Upper lobe of left lung (tissue), 6 donors: ENCODE results near the gene EXOC3L4. TPM values are rescaled to one million over a fixed set of nuclear protein-coding genes. Genes with fewer than 3 reads are reported as not detected.

Experiments
- ATAC-seq, 2 donors: fragments of 200-7000 bp; cut with Tn5 transposase; one replicate each; pipeline ENCODE4 v1.9.1; 2022; ENCODE audit warnings: mild to moderate bottlenecking in 2 of 2, moderate library complexity in 2 of 2; ENCODE audit not compliant: low FRiP score in 2 of 2
- DNase-seq, 2 donors: peaks; one replicate each; pipeline ENCODE4 v3.0.0-alpha.2; 2019 to 2020
- H3K27ac ChIP-seq, 4 donors: fragments of 200-600 bp; sonication (generic); one replicate each; pipeline ENCODE4 v1.5.1; 2016 to 2019
- H3K27me3 ChIP-seq, 4 donors: fragments of 200-600 bp; sonication (generic); one replicate each; pipeline ENCODE4 v1.5.1; 2017 to 2019
- H3K36me3 ChIP-seq, 4 donors: fragments of 200-600 bp; sonication (generic); one replicate each; pipeline ENCODE4 v1.5.1; 2016 to 2019
- H3K4me1 ChIP-seq, 4 donors: fragments of 200-600 bp; sonication (generic); one replicate each; pipeline ENCODE4 v1.5.1; 2018 to 2019
- H3K4me3 ChIP-seq, 4 donors: fragments of 200-600 bp; sonication (generic); one replicate each; pipeline ENCODE4 v1.5.1; 2017 to 2019; ENCODE audit warnings: mild to moderate bottlenecking in 2 of 4, moderate library complexity in 1 of 4
- H3K9me3 ChIP-seq, 4 donors: fragments of 200-600 bp; sonication (generic); one replicate each; pipeline ENCODE4 v1.5.1; 2018 to 2019
- CTCF ChIP-seq, 6 experiments: fragments of 450-650 bp in 4 of 6; fragments of 200-600 bp in 2 of 6; sonication (generic) in 2 of 6; IDR thresholded peaks; one replicate each; pipeline ENCODE4 v1.5.1; 2016 to 2019; ENCODE audit warnings: antibody characterized with exemption in 6 of 6
- EP300 ChIP-seq, 4 donors: sonication (generic); formaldehyde crosslinking; IDR thresholded peaks; one replicate each; pipeline ENCODE4 v1.5.1; 2017; ENCODE audit warnings: antibody characterized with exemption in 4 of 4, control low read depth in 2 of 4
- POLR2A ChIP-seq, 4 donors: fragments of 450-650 bp; IDR thresholded peaks; one replicate each; pipeline ENCODE4 v1.5.1; 2016 to 2017; ENCODE audit warnings: antibody characterized with exemption in 4 of 4, mild to moderate bottlenecking in 2 of 4
- POLR2AphosphoS5 ChIP-seq, 2 donors: sonication (generic); formaldehyde crosslinking; IDR thresholded peaks; one replicate each; pipeline ENCODE4 v1.5.1; 2017; ENCODE audit warnings: antibody characterized with exemption in 2 of 2
- WGBS, 2 donors: methylation state at CpG; one replicate each; pipeline ENCODE4 v1.1.5; 2017 to 2018; 5-methylcytosine and 5-hydroxymethylcytosine counted together
- total RNA-seq, 6 donors: library from RNA; depleted of rRNA in 4 of 6; stranded (reverse); fragments of >200 nt in 4 of 6; gene quantifications; one replicate each; pipeline versions ENCODE4 v1.1.0 to v1.2.1, GENCODE V29; 2016 to 2021
- donor health status: DM: no; HTN: no; CAD: no; lungs with moderate emphysema.
- donor health status: DM: no; HTN: yes; CAD: no; lungs with severe emphysema.

EXOC3L4 gene
- total RNA-seq, 6 donors from 2014 or later: 0.30 to 7.6 (median 2.9) TPM

- DNase-seq (no peak), ATAC-seq (no peak)
- Histone ChIP-seq H3K9me3 (no peaks in the 10 kb centered on the region), H3K27me3 (no peaks in the 10 kb centered on the region), H3K27ac (no peak overlapping the region), H3K4me1 (peaks cover 38 to 82% (median 60%) of the 10 kb centered on the region in 4 donors), H3K4me3 (peak overlapping the region in 3 of 4 donors; percentile 26 to 37 (median 28)), H3K36me3 (peaks cover 0 to 22% (median 15%) of the 10 kb centered on the region in 4 donors)
- 86% methylated on average over 7 of the region's 39 CpGs; no CpG with 5 or more reads in 1 of the 2 donors for WGBS, 2 donors
- no peak for TF ChIP-seq POLR2A (IDR thresholded peaks at IDR 0.05)
- TF ChIP-seq POLR2AphosphoS5 (IDR thresholded peaks at IDR 0.05): no peak
- TF ChIP-seq CTCF (IDR thresholded peaks at IDR 0.05): no peak
- no peak for TF ChIP-seq EP300 (IDR thresholded peaks at IDR 0.05)
These were observed 32.8 kb downstream of the EXOC3L4 start for GRCh38 chr14:103127356-103127755.

GRCh38 chr14:103127861-103128598 is 33.5 kb downstream of the EXOC3L4 start:
- no peak for ATAC-seq
- peak overlapping the region in 1 of 4 donors; percentile 42 for H3K27ac ChIP-seq
- H3K4me3 ChIP-seq: no peak overlapping the region
- no peak for DNase-seq
- WGBS, 2 donors: 96 to 98% methylated on average over 12 to 16 of the region's 16 CpGs
- H3K36me3 ChIP-seq: peaks cover 0 to 29% (median 20%) of the 10 kb centered on the region in 4 donors
- H3K9me3 ChIP-seq: no peaks in the 10 kb centered on the region
- H3K27me3 ChIP-seq: no peaks in the 10 kb centered on the region
- H3K4me1 ChIP-seq: peaks cover 31 to 75% (median 56%) of the 10 kb centered on the region in 4 donors
- TF ChIP-seq CTCF (IDR thresholded peaks at IDR 0.05) (no peak), POLR2AphosphoS5 (IDR thresholded peaks at IDR 0.05) (no peak), POLR2A (IDR thresholded peaks at IDR 0.05) (no peak), EP300 (IDR thresholded peaks at IDR 0.05) (no peak)

GRCh38 chr14:103128631-103129300 is 34.2 kb downstream of the EXOC3L4 start:
- Histone ChIP-seq H3K4me1 (peaks cover 25 to 68% (median 49%) of the 10 kb centered on the region in 4 donors), H3K27ac (peak overlapping the region in 1 of 4 donors; percentile 42), H3K36me3 (peaks cover 0 to 36% (median 27%) of the 10 kb centered on the region in 4 donors), H3K4me3 (no peak overlapping the region), H3K27me3 (no peaks in the 10 kb centered on the region), H3K9me3 (no peaks in the 10 kb centered on the region)
- DNase-seq (no peak), ATAC-seq (no peak)
- WGBS, 2 donors: 74 to 84% methylated on average over 13 of the region's 13 CpGs
- TF ChIP-seq CTCF (IDR thresholded peaks at IDR 0.05) (no peak), POLR2AphosphoS5 (IDR thresholded peaks at IDR 0.05) (no peak), POLR2A (IDR thresholded peaks at IDR 0.05) (no peak), EP300 (IDR thresholded peaks at IDR 0.05) (no peak)

GRCh38 chr14:103129301-103130016 is 34.9 kb downstream of the EXOC3L4 start:
- H3K9me3 ChIP-seq: no peaks in the 10 kb centered on the region
- peaks cover 18 to 61% (median 42%) of the 10 kb centered on the region in 4 donors for H3K4me1 ChIP-seq
- ATAC-seq: no peak
- H3K4me3 ChIP-seq: no peak overlapping the region
- WGBS, 2 donors: 94 to 98% methylated on average over 10 to 12 of the region's 12 CpGs
- TF ChIP-seq POLR2A (IDR thresholded peaks at IDR 0.05) (no peak), EP300 (IDR thresholded peaks at IDR 0.05) (no peak)
- DNase-seq: no peak
- no peak overlapping the region for H3K27ac ChIP-seq
- H3K36me3 ChIP-seq: peaks cover 0 to 43% (median 33%) of the 10 kb centered on the region in 4 donors
- H3K27me3 ChIP-seq: no peaks in the 10 kb centered on the region
